Vagina (tissue), 2 donors: ENCODE measurements around the gene MAP2K5. TPM values are rescaled to one million over a fixed set of nuclear protein-coding genes. Genes with fewer than 3 reads are reported as not detected.

Experiments
- DNase-seq, 2 donors: peaks; one replicate each; pipeline ENCODE4 v3.0.0-alpha.2; 2017; ENCODE audit errors: extremely low spot score in 2 of 2
- H3K27ac ChIP-seq: fragments of 200-600 bp; sonication (generic); one replicate; pipeline ENCODE4 v1.5.1; 2019
- H3K27me3 ChIP-seq: fragments of 200-600 bp; sonication (generic); one replicate; pipeline ENCODE4 v1.5.1; 2019
- H3K36me3 ChIP-seq, 2 donors: fragments of 200-600 bp; sonication (generic); one replicate each; pipeline ENCODE4 v1.5.1; 2017 to 2019
- H3K4me1 ChIP-seq: fragments of 200-600 bp; sonication (generic); one replicate; pipeline ENCODE4 v1.5.1; 2019
- H3K4me3 ChIP-seq, 2 donors: fragments of 200-600 bp; sonication (generic); 1 replicate in 1 of 2; 2 replicates in 1 of 2; pipeline ENCODE4 v1.5.1; 2016 to 2019
- H3K9me3 ChIP-seq: fragments of 200-600 bp; sonication (generic); one replicate; pipeline ENCODE4 v1.5.1; 2019
- CTCF ChIP-seq, 3 experiments: fragments of 450-650 bp in 2 of 3; fragments of 200-600 bp in 1 of 3; sonication (generic) in 1 of 3; IDR thresholded peaks; one replicate each; pipeline ENCODE4 v1.5.1; 2017 to 2019; ENCODE audit warnings: antibody characterized with exemption in 3 of 3, mild to moderate bottlenecking in 2 of 3, moderate library complexity in 2 of 3
- POLR2A ChIP-seq, 2 donors: fragments of 450-650 bp; IDR thresholded peaks; one replicate each; pipeline ENCODE4 v1.6.1; 2017; ENCODE audit warnings: antibody characterized with exemption in 2 of 2, mild to moderate bottlenecking in 2 of 2, moderate library complexity in 2 of 2
- POLR2AphosphoS5 ChIP-seq, 2 donors: sonication (generic); formaldehyde crosslinking; IDR thresholded peaks; one replicate each; pipeline ENCODE4 v1.9.0; 2017; ENCODE audit warnings: antibody characterized with exemption in 2 of 2, mild to moderate bottlenecking in 2 of 2, low read depth in 1 of 2; ENCODE audit not compliant: insufficient read depth in 1 of 2
- intact Hi-C: fragments of 100-400 bp; cut with DNase I; formaldehyde crosslinking; loops from one replicate; pipeline ENCODE4 v1.15.1; 2023
- total RNA-seq: library from RNA; depleted of rRNA; stranded (reverse); fragments of >200 nt; gene quantifications from one replicate; pipeline ENCODE4 v1.2.3, GENCODE V29; 2016

The MAP2K5 gene
- total RNA-seq, 1 donor from 2014 or later: 13.5 TPM

GRCh38 chr15:67738056-67738455 is 195.6 kb downstream of the MAP2K5 start:
- no peak overlapping the region for H3K4me3 ChIP-seq
- intact Hi-C loops: no loop called here
- TF ChIP-seq CTCF (IDR thresholded peaks at IDR 0.05) (no peak), POLR2AphosphoS5 (IDR thresholded peaks at IDR 0.05; ENCODE audit: insufficient read depth in 1 of 2, low read depth in 1 of 2) (no peak), POLR2A (IDR thresholded peaks at IDR 0.05) (no peak)
- H3K9me3 ChIP-seq: no peaks in the 10 kb centered on the region
- DNase-seq: no peak
- H3K4me1 ChIP-seq: no peaks in the 10 kb centered on the region
- no peaks in the 10 kb centered on the region for H3K27me3 ChIP-seq
- H3K27ac ChIP-seq: no peak overlapping the region
- no peaks in the 10 kb centered on the region for H3K36me3 ChIP-seq

- intact Hi-C loops: no loop called here
- Histone ChIP-seq H3K27me3 (no peaks in the 10 kb centered on the region), H3K4me1 (peaks cover 16% of the 10 kb centered on the region), H3K9me3 (no peaks in the 10 kb centered on the region), H3K36me3 (no peaks in the 10 kb centered on the region), H3K4me3 (no peak overlapping the region), H3K27ac (no peak overlapping the region)
- no peak for DNase-seq
- TF ChIP-seq POLR2A (IDR thresholded peaks at IDR 0.05) (no peak), CTCF (IDR thresholded peaks at IDR 0.05) (no peak), POLR2AphosphoS5 (IDR thresholded peaks at IDR 0.05; ENCODE audit: insufficient read depth in 1 of 2, low read depth in 1 of 2) (no peak)
Measured at GRCh38 chr15:67740405-67740804, 197.9 kb downstream of the MAP2K5 start.

DNA sequence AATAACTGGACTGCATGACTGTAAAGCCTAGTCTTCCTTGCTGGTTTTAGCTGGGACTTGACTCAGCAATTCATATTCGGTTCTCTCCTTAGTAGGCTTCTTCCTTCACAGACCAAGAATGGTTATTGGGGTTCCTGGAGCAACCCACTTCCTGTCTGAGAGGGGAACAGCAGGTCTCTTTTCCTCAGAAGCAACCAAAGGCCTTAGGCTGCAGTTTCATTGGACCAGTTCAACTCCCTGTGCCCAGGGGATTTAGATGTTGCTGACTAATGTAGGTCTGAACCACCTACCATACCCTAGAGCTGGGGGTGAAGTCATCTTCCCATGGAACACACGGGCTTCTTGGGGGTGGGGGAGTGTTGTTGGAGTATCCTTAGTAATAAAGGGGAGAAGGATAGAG is 198.8 kb downstream of the MAP2K5 start:
- Histone ChIP-seq H3K9me3 (no peaks in the 10 kb centered on the region), H3K4me1 (peaks cover 16% of the 10 kb centered on the region), H3K27ac (no peak overlapping the region), H3K36me3 (no peaks in the 10 kb centered on the region), H3K4me3 (no peak overlapping the region), H3K27me3 (no peaks in the 10 kb centered on the region)
- intact Hi-C loops: no loop called here
- no peak for DNase-seq
- TF ChIP-seq CTCF (IDR thresholded peaks at IDR 0.05) (no peak), POLR2AphosphoS5 (IDR thresholded peaks at IDR 0.05; ENCODE audit: insufficient read depth in 1 of 2, low read depth in 1 of 2) (no peak)

GRCh38 chr15:67743558-67743957 is 201.1 kb downstream of the MAP2K5 start:
- Histone ChIP-seq H3K9me3 (no peaks in the 10 kb centered on the region), H3K4me3 (no peak overlapping the region), H3K27me3 (no peaks in the 10 kb centered on the region), H3K4me1 (peaks cover 16% of the 10 kb centered on the region), H3K27ac (no peak overlapping the region), H3K36me3 (no peaks in the 10 kb centered on the region)
- TF ChIP-seq POLR2AphosphoS5 (IDR thresholded peaks at IDR 0.05; ENCODE audit: insufficient read depth in 1 of 2, low read depth in 1 of 2): no peak
- TF ChIP-seq POLR2A (IDR thresholded peaks at IDR 0.05): no peak
- TF ChIP-seq CTCF (IDR thresholded peaks at IDR 0.05): no peak
- no peak for DNase-seq
- intact Hi-C loops: no loop called here

DNA sequence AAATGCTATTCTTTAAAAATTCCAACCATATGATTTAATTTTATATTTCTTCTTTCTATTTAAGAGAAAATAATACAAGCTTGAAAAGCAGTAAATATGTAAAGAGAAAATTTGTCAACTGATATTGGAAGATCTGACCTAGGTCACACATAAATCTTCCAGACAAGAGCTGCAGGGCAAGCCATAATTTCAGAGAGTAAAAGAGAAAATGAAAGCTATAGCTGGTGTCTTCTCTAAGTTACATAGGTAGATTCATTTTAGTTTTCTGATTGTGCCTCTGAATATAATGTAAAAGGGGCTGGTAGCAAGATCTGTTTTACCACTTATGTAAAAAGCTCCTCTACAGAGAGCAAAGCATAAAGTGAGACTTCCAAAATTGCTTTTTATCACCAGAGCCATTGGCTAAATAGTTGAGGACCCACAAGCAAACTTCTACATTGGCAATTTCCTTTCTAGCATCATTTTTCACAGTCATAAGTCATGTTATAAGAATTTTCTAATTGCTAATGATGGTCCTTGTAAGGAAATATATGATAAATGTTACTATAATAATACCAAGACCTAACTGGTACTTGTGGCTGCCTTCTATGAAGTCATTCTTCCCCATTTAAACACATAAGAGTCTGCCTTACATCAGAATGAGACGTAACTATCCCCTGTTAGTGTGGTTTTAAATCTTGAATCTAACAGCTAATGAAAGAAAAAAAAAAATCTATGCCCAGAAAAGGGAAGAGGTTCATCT is 202.0 kb downstream of the MAP2K5 start:
- H3K27ac ChIP-seq: no peak overlapping the region
- DNase-seq: no peak
- intact Hi-C loops: no loop called here
- no peaks in the 10 kb centered on the region for H3K36me3 ChIP-seq
- TF ChIP-seq CTCF (IDR thresholded peaks at IDR 0.05): no peak
- no peak for TF ChIP-seq POLR2AphosphoS5 (IDR thresholded peaks at IDR 0.05; ENCODE audit: insufficient read depth in 1 of 2, low read depth in 1 of 2)
- no peak for TF ChIP-seq POLR2A (IDR thresholded peaks at IDR 0.05)
- H3K4me3 ChIP-seq: no peak overlapping the region
- peaks cover 16% of the 10 kb centered on the region for H3K4me1 ChIP-seq
- H3K9me3 ChIP-seq: no peaks in the 10 kb centered on the region
- no peaks in the 10 kb centered on the region for H3K27me3 ChIP-seq
